Erythroblast (primary cell): ENCODE measurements around the gene ADK.

Source experiments
- GATA1 ChIP-seq: IDR thresholded peaks from 2 replicates; pipeline ENCODE4 v1.6.1; 2011; ENCODE audit warnings: low read depth, mild to moderate bottlenecking, control low read depth, low read length, moderate library complexity
- POLR2A ChIP-seq: IDR thresholded peaks from 2 replicates; pipeline ENCODE4 v1.6.1; 2011; ENCODE audit warnings: mild to moderate bottlenecking, low read length

- TF ChIP-seq POLR2A (no peak), GATA1 (no peak)
These were observed 139.7 kb downstream of the ADK start for GRCh38 chr10:74290708-74291107.
